Uterus (tissue), 4 donors: ENCODE data around the gene PIR. TPM values are rescaled to one million over a fixed set of nuclear protein-coding genes. Genes with fewer than 3 reads are reported as not detected.

Experiments
- DNase-seq, 2 donors: peaks; one replicate each; pipeline ENCODE4 v3.0.0-alpha.2; 2019 to 2020
- H3K27ac ChIP-seq, 2 donors: fragments of 200-600 bp; sonication (generic); 1 replicate in 1 of 2; 2 replicates in 1 of 2; pipeline ENCODE4 v1.5.1; 2016 to 2018
- H3K27me3 ChIP-seq, 2 donors: fragments of 200-600 bp; sonication (generic); one replicate each; pipeline ENCODE4 v1.5.1; 2018 to 2019; ENCODE audit warnings: control low read depth in 1 of 2
- H3K36me3 ChIP-seq, 2 donors: fragments of 200-600 bp; sonication (generic); one replicate each; pipeline ENCODE4 v1.5.1; 2019; ENCODE audit warnings: control low read depth in 1 of 2
- H3K4me1 ChIP-seq, 2 donors: fragments of 200-600 bp; sonication (generic); one replicate each; pipeline ENCODE4 v1.5.1; 2018 to 2019; ENCODE audit warnings: control low read depth in 1 of 2
- H3K4me3 ChIP-seq, 2 donors: fragments of 200-600 bp; sonication (generic); 1 replicate in 1 of 2; 2 replicates in 1 of 2; pipeline ENCODE4 v1.5.1; 2018 to 2019; ENCODE audit warnings: mild to moderate bottlenecking in 1 of 2
- H3K9me3 ChIP-seq, 2 donors: fragments of 200-600 bp; sonication (generic); one replicate each; pipeline ENCODE4 v1.5.1; 2019; ENCODE audit warnings: control low read depth in 1 of 2
- CTCF ChIP-seq, 4 experiments: fragments of 200-600 bp in 2 of 4; fragments of 450-650 bp in 2 of 4; sonication (generic) in 2 of 4; IDR thresholded peaks; one replicate each; pipeline ENCODE4 v1.5.1; 2016 to 2019; ENCODE audit warnings: antibody characterized with exemption in 4 of 4, mild to moderate bottlenecking in 2 of 4, moderate library complexity in 1 of 4
- POLR2A ChIP-seq, 2 donors: fragments of 450-650 bp; IDR thresholded peaks; one replicate each; pipeline ENCODE4 v1.6.1; 2016; ENCODE audit warnings: antibody characterized with exemption in 2 of 2, mild to moderate bottlenecking in 1 of 2, moderate library complexity in 1 of 2
- intact Hi-C: fragments of 100-400 bp; cut with DNase I; formaldehyde crosslinking; loops from one replicate; pipeline ENCODE4 v1.15.1; 2023; ENCODE audit warnings: low total_unique reads
- total RNA-seq, 4 donors: library from RNA; depleted of rRNA in 3 of 4; stranded (reverse); fragments of >200 nt in 3 of 4; gene quantifications; one replicate each; pipeline versions ENCODE4 v1.1.0 to v1.2.4, GENCODE V29; 2014 to 2023
- donor health status: DM: yes; HTN: yes; CAD: no.

Gene PIR
- total RNA-seq, 4 donors from 2014 or later, result 2.9 to 16.1 (median 12.3) TPM

GRCh38 chrX:15501506-15501905 is 8.4 kb upstream of the PIR start:
- Histone ChIP-seq H3K4me3 (no peak overlapping the region), H3K9me3 (no peaks in the 10 kb centered on the region), H3K27me3 (no peaks in the 10 kb centered on the region), H3K4me1 (no peaks in the 10 kb centered on the region), H3K36me3 (no peaks in the 10 kb centered on the region), H3K27ac (peak overlapping the region in 1 of 2 donors; percentile 26)
- intact Hi-C loops, result no loop called here
- DNase-seq, result no peak
- no peak for TF ChIP-seq CTCF (IDR thresholded peaks at IDR 0.05)
- no peak for TF ChIP-seq POLR2A (IDR thresholded peaks at IDR 0.05)

GRCh38 chrX:15500497-15500966 is 7.4 kb upstream of the PIR start, which contains the start of gene BMX:
BMX (plus strand) TSS chrX:15500807; CDS start chrX:15508354, 7,547 bp downstream.
- no peaks in the 10 kb centered on the region for H3K9me3 ChIP-seq
- TF ChIP-seq POLR2A (IDR thresholded peaks at IDR 0.05) (no peak), CTCF (IDR thresholded peaks at IDR 0.05) (no peak)
- intact Hi-C loops, result no loop called here
- H3K27me3 ChIP-seq, result no peaks in the 10 kb centered on the region
- no peaks in the 10 kb centered on the region for H3K4me1 ChIP-seq
- no peak within 1 kb of the TSS for H3K4me3 ChIP-seq
- peak within 1 kb of the TSS; percentile 3 to 40 for H3K27ac ChIP-seq
- no peaks in the 10 kb centered on the region for H3K36me3 ChIP-seq
- peak; percentile 20 to 35 for DNase-seq

- Histone ChIP-seq H3K36me3 (no peaks in the 10 kb centered on the region), H3K4me3 (no peak overlapping the region), H3K4me1 (no peaks in the 10 kb centered on the region), H3K27me3 (no peaks in the 10 kb centered on the region), H3K9me3 (no peaks in the 10 kb centered on the region), H3K27ac (peak overlapping the region in 1 of 2 donors; percentile 40)
- DNase-seq, result no peak
- TF ChIP-seq CTCF (IDR thresholded peaks at IDR 0.05) (no peak), POLR2A (IDR thresholded peaks at IDR 0.05) (no peak)
- intact Hi-C loops, result no loop called here
Observed at GRCh38 chrX:15499976-15500375, 6.8 kb upstream of the PIR start.

GRCh38 chrX:15498741-15499140 is 5.6 kb upstream of the PIR start:
- Histone ChIP-seq H3K27ac (no peak overlapping the region), H3K4me1 (no peaks in the 10 kb centered on the region), H3K4me3 (no peak overlapping the region), H3K9me3 (no peaks in the 10 kb centered on the region), H3K36me3 (no peaks in the 10 kb centered on the region), H3K27me3 (no peaks in the 10 kb centered on the region)
- intact Hi-C loops, result no loop called here
- TF ChIP-seq POLR2A (IDR thresholded peaks at IDR 0.05) (no peak), CTCF (IDR thresholded peaks at IDR 0.05) (no peak)
- no peak for DNase-seq

GRCh38 chrX:15497865-15498264 is 4.7 kb upstream of the PIR start:
- no peak overlapping the region for H3K4me3 ChIP-seq
- no peak overlapping the region for H3K27ac ChIP-seq
- H3K27me3 ChIP-seq, result no peaks in the 10 kb centered on the region
- no peaks in the 10 kb centered on the region for H3K9me3 ChIP-seq
- peak in 1 of 2 donors; percentile 25 for DNase-seq
- TF ChIP-seq CTCF (IDR thresholded peaks at IDR 0.05), result peak in 3 of 4 experiments; percentile 14 to 28 (median 17)
- TF ChIP-seq POLR2A (IDR thresholded peaks at IDR 0.05), result no peak
- no peaks in the 10 kb centered on the region for H3K4me1 ChIP-seq
- no peaks in the 10 kb centered on the region for H3K36me3 ChIP-seq
- intact Hi-C loops, result no loop called here
